ENCODE results near the gene ZNF438.

The ZNF438 gene

DNA sequence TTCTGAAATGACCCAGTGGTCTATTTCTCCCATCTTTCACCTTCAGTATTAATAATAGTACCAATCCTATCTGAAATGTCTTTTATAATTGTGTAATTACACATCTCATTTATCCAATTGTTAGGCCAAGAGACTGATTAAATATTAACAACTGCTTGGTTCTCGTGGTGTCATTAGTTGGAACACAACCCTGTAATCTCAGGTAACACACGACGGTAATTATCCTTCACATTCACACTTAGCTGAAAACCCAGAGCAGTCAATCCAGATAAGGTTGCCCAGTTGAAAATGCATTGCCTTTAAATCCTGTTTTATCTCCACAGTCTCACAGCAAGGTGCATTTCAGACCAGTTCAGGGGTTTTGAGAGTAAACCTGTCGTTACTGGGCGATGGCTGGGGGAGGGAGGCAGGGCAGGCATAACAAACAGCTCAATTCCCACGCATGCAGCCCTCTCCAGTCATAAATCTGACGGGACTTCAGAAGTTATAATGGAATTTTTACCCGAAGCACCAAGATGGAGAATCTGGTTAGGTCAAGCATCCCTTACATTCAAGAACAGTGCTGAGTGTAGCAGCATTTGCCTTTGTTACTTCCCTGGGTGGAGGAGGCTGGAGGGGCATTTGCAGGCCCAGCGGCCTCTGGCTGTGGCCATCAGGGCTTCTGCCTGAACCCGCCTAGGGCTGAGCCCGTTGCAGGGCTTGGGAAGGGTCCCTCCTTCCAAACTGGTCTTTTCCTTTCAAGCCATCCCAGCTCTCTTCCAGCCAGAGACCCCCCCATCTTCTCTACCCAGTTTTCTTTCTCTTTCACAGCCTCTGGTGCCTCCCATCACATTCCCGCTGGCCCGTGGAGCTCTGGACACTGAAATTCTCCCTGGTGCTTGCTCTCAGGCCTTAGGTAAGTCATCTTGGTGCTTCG is 201.1 kb downstream of the ZNF438 start:
- TF ChIP-seq, protein P1, sequence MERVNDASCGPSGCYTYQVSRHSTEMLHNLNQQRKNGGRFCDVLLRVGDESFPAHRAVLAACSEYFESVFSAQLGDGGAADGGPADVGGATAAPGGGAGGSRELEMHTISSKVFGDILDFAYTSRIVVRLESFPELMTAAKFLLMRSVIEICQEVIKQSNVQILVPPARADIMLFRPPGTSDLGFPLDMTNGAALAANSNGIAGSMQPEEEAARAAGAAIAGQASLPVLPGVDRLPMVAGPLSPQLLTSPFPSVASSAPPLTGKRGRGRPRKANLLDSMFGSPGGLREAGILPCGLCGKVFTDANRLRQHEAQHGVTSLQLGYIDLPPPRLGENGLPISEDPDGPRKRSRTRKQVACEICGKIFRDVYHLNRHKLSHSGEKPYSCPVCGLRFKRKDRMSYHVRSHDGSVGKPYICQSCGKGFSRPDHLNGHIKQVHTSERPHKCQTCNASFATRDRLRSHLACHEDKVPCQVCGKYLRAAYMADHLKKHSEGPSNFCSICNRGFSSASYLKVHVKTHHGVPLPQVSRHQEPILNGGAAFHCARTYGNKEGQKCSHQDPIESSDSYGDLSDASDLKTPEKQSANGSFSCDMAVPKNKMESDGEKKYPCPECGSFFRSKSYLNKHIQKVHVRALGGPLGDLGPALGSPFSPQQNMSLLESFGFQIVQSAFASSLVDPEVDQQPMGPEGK (CRISPR knock-in tag; IDR thresholded peaks at IDR 0.05; ENCODE audit: borderline replicate concordance) = no peak
- no peak for TF ChIP-seq ZNF8 (CRISPR knock-in tag; IDR thresholded peaks at IDR 0.05)
- TF ChIP-seq, protein P2, sequence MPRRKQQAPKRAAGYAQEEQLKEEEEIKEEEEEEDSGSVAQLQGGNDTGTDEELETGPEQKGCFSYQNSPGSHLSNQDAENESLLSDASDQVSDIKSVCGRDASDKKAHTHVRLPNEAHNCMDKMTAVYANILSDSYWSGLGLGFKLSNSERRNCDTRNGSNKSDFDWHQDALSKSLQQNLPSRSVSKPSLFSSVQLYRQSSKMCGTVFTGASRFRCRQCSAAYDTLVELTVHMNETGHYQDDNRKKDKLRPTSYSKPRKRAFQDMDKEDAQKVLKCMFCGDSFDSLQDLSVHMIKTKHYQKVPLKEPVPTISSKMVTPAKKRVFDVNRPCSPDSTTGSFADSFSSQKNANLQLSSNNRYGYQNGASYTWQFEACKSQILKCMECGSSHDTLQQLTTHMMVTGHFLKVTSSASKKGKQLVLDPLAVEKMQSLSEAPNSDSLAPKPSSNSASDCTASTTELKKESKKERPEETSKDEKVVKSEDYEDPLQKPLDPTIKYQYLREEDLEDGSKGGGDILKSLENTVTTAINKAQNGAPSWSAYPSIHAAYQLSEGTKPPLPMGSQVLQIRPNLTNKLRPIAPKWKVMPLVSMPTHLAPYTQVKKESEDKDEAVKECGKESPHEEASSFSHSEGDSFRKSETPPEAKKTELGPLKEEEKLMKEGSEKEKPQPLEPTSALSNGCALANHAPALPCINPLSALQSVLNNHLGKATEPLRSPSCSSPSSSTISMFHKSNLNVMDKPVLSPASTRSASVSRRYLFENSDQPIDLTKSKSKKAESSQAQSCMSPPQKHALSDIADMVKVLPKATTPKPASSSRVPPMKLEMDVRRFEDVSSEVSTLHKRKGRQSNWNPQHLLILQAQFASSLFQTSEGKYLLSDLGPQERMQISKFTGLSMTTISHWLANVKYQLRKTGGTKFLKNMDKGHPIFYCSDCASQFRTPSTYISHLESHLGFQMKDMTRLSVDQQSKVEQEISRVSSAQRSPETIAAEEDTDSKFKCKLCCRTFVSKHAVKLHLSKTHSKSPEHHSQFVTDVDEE (CRISPR knock-in tag; IDR thresholded peaks at IDR 0.05) = no peak
- no peak for TF ChIP-seq CSDC2 (CRISPR knock-in tag; IDR thresholded peaks at IDR 0.05)
- TF ChIP-seq OSR1 (CRISPR knock-in tag; IDR thresholded peaks at IDR 0.05) = no peak
- TF ChIP-seq, protein P3, sequence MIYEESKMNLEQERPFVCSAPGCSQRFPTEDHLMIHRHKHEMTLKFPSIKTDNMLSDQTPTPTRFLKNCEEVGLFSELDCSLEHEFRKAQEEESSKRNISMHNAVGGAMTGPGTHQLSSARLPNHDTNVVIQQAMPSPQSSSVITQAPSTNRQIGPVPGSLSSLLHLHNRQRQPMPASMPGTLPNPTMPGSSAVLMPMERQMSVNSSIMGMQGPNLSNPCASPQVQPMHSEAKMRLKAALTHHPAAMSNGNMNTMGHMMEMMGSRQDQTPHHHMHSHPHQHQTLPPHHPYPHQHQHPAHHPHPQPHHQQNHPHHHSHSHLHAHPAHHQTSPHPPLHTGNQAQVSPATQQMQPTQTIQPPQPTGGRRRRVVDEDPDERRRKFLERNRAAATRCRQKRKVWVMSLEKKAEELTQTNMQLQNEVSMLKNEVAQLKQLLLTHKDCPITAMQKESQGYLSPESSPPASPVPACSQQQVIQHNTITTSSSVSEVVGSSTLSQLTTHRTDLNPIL (CRISPR knock-in tag; IDR thresholded peaks at IDR 0.05; ENCODE audit: low read depth) = no peak
- TF ChIP-seq ESRRG (CRISPR knock-in tag; IDR thresholded peaks at IDR 0.05) = no peak
- TF ChIP-seq ZC3H10 (CRISPR knock-in tag; IDR thresholded peaks at IDR 0.05) = no peak
- no peak for TF ChIP-seq ISL1 (CRISPR knock-in tag; IDR thresholded peaks at IDR 0.05)
- TF ChIP-seq, protein P4, sequence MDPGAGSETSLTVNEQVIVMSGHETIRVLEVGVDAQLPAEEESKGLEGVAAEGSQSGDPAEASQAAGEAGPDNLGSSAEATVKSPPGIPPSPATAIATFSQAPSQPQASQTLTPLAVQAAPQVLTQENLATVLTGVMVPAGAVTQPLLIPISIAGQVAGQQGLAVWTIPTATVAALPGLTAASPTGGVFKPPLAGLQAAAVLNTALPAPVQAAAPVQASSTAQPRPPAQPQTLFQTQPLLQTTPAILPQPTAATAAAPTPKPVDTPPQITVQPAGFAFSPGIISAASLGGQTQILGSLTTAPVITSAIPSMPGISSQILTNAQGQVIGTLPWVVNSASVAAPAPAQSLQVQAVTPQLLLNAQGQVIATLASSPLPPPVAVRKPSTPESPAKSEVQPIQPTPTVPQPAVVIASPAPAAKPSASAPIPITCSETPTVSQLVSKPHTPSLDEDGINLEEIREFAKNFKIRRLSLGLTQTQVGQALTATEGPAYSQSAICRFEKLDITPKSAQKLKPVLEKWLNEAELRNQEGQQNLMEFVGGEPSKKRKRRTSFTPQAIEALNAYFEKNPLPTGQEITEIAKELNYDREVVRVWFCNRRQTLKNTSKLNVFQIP (CRISPR knock-in tag; IDR thresholded peaks at IDR 0.05; ENCODE audit: borderline replicate concordance, low read depth) = no peak
- no peak for TF ChIP-seq TOX (CRISPR knock-in tag; IDR thresholded peaks at IDR 0.05; ENCODE audit: borderline replicate concordance)
- no peak for TF ChIP-seq BACH2 (CRISPR knock-in tag; IDR thresholded peaks at IDR 0.05; ENCODE audit: borderline replicate concordance)
- TF ChIP-seq RARB (CRISPR knock-in tag; IDR thresholded peaks at IDR 0.05) = no peak
- TF ChIP-seq PPARA (CRISPR knock-in tag; IDR thresholded peaks at IDR 0.05; ENCODE audit: borderline replicate concordance) = no peak
- ATAC-seq = no peak

DNA sequence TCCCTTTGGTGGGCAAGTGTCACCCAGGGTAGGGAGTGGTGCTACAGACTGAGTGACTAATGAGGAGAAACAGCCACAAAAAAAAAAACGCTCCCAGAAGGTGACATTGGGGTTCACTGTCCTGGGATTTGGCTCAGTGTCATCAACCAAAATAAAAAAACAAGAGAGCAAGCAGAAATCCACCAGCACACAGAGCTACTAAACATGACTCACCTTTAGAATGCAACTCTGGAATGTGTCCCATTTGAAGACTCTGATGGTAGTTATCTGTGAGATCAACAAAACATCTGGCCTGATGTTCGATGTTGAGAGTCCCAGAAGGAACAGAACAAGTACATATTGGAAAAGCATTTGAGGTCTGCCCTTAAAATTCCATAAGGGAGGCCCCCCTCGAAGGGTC is 201.8 kb downstream of the ZNF438 start:
- ATAC-seq = no peak
- TF ChIP-seq ZC3H10 (CRISPR knock-in tag; IDR thresholded peaks at IDR 0.05) (no peak), ISL1 (CRISPR knock-in tag; IDR thresholded peaks at IDR 0.05) (no peak), SNAI2 (CRISPR knock-in tag; IDR thresholded peaks at IDR 0.05) (no peak)

DNA sequence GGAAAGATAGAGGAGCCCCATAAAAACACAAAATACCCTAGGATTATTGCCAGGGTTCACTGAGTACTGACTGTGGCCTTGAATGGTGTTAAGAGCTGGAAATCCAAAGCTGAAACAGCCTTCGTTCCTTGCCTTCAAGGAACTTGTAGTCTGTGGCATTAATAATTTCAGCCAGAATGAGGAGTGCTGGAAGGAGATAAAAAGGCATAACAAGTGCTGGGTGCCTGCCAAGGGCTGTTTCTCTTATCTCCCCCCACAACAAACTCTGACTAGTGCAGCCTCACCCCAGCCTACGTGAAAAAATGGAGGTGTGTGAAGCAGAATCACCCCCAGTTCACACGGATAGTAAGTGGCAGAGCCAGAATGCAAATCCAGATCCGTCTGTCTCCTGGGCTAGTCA is 203.0 kb downstream of the ZNF438 start:
- TF ChIP-seq ZFP3 (CRISPR knock-in tag; IDR thresholded peaks at IDR 0.05) = no peak
- TF ChIP-seq, protein P1 (CRISPR knock-in tag; IDR thresholded peaks at IDR 0.05; ENCODE audit: borderline replicate concordance) = no peak
- TF ChIP-seq SNAI2 (CRISPR knock-in tag; IDR thresholded peaks at IDR 0.05) = no peak
- no peak for TF ChIP-seq RARB (CRISPR knock-in tag; IDR thresholded peaks at IDR 0.05)
- no peak for TF ChIP-seq ARNTL (CRISPR knock-in tag; IDR thresholded peaks at IDR 0.05; ENCODE audit: borderline replicate concordance, low read depth)
- TF ChIP-seq OSR1 (CRISPR knock-in tag; IDR thresholded peaks at IDR 0.05) = no peak
- no peak for TF ChIP-seq ZC3H10 (CRISPR knock-in tag; IDR thresholded peaks at IDR 0.05)
- no peak for TF ChIP-seq ISL1 (CRISPR knock-in tag; IDR thresholded peaks at IDR 0.05)
- no peak for ATAC-seq

Measured in SK-N-SH treated with all-trans-retinoic acid at 6 μM for 48 hours (cell line).